IPS-11a (cell line): Measurements from ENCODE around the gene PCP4L1.
"Not testable (repeated sequence)": the region's sequence is repeated elsewhere in the genome, so short reads cannot be mapped to it uniquely, and the experiment has no call there.

Experiments
- H3K4me3 ChIP-seq: one replicate; pipeline ENCODE4 v1.5.1; 2013; ENCODE audit warnings: low read depth, low read length, control low read depth

Gene PCP4L1

DNA sequence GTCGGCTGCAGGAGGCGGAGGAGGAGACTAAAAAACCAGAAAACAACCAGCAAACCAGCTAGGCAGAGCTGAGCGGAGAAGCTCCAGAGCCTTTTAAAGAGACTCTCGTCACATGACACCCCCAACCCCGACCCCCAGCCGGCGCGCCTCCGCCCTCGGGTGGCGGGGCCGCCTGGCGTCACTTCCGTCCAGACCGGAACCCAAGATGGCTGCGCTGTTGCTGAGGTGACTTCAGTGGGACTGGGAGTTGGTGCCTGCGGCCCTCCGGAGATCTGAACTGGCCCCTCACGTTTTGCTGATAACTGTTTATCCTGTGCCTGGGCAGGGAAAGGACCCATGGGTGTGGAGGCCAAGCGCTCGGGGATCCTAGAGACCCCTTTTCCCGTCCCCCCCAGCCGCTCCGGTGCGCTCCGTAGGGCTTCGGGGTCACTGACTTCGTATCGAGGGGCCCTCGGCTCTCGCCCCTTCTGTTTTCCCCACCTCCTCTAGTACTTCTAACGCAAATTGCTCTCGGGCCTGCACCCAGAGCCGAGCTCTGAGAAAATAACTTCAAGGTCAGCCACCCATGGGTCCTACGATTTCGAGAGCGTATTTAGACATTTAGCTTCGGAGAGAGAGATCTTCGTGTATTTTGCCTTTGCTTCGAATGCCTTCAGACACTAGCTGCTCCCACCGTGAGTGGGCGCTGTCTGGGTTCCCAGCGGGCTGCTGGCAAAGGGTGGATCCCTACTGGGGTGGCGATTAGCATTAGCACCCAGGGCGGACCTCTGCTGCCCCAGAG is 55.8 kb downstream of the PCP4L1 start, which contains the start of gene SDHC:
SDHC (plus strand) TSS at position 181 of the 781 bp plus-strand sequence; CDS start at position 206, 25 bp downstream.
- peak within 1 kb of the TSS; percentile 97 for H3K4me3 ChIP-seq

DNA sequence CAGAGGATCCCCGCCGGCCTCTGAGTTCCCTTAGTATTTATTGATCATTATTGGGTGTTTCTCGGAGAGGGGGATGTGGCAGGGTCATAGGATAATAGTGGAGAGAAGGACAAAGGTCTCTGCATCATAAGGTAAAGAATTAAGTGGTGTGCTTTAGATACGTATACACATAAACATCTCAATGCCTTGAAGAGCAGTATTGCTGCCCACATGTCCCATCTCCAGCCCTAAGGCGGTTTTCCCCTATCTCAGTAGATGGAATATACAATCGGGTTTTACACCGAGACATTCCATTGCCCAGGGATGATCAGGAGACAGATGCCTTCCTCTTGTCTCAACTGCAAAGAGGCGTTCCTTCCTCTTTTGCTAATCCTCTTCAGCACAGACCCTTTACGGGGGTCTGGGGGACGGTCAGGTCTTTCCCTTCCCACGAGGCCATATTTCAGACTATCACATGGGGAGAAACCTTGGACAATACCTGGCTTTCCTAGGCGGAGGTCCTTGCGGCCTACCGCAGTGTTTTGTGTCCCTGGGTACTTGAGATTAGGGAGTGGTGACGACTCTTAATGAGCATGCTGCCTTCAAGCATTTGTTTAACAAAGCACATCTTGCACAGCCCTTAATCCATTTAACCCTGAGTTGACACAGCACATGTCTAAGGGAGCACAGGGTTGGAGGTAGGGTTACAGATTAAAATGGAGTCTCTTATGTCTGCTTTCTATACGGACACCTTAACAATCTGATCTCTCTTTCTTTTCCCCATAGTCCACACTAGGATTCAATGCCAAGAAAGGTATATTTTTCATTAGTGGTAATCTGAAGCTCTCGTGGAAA is 57.5 kb downstream of the PCP4L1 start:
- H3K4me3 ChIP-seq = not testable (repeated sequence)

DNA sequence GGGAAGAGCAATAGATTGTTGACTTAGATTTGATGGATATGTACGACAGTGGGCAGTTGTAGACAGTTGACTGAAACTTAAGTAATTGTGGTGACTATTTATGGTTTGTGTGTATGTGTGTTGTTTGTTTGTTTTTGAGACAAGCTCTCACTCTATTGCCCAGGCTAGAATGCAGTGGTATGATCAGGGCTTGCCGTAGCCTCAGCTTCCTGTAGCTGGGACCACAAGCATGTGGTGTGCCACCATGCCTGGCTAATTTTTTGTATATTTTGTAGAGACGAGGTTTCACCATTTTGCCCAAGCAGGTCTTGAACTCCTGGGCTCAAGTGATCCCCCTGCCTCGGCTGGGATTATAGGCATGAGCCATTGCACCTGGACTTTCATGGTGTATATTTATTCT is 65.5 kb downstream of the PCP4L1 start:
- no peak overlapping the region for H3K4me3 ChIP-seq

DNA sequence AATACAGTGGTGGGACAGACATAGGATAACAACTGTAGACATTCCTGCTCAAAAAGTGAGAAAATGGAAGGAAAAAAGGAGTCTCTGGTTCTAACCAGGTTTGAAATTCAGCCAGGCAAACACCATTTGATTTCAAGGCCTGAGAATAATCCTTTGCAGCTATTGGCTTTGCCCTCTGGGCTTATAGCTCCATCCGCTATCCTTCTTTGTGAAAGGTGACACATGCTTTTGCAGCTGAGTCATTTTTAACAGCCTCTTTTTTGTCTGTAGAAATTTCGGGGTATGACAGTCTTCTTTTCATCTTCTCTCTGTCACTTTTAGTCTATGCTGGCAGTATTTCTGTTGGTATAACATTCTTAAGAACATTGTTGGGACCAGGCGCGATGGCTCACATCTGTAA is 71.8 kb downstream of the PCP4L1 start:
- no peak overlapping the region for H3K4me3 ChIP-seq

DNA sequence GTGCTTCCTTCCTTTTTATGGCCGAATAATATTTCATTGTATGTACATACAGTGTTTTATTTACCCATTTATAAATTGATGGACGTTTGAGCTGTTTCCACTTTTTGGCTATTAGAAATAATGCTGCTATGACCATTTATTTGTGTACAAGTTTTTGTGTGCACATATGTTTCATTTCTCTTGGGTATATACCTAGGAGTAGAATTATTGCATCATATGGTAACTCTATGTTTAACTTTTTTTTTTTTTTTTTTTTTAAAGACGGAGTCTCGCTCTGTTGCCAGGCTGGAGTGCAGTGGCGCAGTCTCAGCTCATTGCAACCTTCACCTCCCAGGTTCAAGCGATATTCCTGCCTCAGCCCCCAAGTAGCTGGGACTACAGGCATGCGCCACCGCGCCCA is 74.6 kb downstream of the PCP4L1 start:
- H3K4me3 ChIP-seq = no peak overlapping the region
